Ovary (tissue), 3 donors: ENCODE measurements around the gene ITPR2.

Source experiments
- EP300 ChIP-seq: sonication (generic); formaldehyde crosslinking; IDR thresholded peaks from one replicate; pipeline ENCODE4 v1.6.1; 2017; ENCODE audit warnings: antibody characterized with exemption
- POLR2A ChIP-seq: fragments of 450-650 bp; IDR thresholded peaks from one replicate; pipeline ENCODE4 v1.6.1; 2017; ENCODE audit warnings: antibody characterized with exemption, mild to moderate bottlenecking, moderate library complexity
- TF ChIP-seq, protein P1 (sequence below), 3 donors: fragments of 450-650 bp in 2 of 3; fragments of 200-600 bp in 1 of 3; IDR thresholded peaks; one replicate each; pipeline versions ENCODE4 v1.5.1 to v1.8.0; 2016 to 2022; ENCODE audit warnings: antibody characterized with exemption in 3 of 3, mild to moderate bottlenecking in 1 of 3
- donor health status: DM: no; HTN: no; CAD: no.

DNA sequence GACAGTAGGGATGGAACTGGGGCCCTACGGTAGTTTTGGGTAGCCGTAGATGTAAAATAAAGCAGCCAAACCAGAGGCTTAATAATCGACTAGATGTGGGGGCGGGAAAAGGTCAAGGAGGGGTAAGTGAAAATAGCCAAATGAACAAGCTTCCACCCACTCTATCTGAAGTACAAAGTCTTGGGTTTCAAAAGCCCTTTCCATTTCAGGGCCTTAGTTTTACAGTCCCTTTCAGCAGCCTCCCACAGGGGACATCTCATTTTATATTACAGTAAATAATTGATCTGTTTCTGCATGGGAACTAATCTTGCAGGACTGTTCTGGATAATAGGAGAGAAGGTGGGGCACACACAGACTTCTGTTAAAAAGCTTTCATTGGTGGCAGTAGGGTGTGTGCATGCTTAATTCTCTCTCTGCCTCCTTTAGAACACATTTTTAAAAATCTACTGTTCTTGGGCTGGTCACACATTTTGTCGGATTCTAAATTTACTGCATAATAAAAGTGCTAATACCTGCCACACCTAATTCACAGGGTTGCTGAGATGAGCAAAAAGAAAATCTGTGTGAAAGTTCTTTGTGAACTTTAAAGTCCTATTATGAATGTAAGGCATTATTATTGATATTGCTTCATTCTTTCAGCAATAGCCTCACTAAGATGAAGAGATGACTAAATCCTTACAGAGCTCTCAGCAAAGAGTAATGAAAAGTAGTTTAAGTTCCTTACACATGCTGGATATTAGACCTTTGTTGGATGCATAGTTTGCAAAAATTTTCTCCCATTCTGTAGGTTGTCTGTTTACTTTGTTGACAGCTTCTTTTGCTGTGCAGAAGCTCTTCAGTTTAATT is 104.6 kb downstream of the ITPR2 start:
- TF ChIP-seq, protein P1, sequence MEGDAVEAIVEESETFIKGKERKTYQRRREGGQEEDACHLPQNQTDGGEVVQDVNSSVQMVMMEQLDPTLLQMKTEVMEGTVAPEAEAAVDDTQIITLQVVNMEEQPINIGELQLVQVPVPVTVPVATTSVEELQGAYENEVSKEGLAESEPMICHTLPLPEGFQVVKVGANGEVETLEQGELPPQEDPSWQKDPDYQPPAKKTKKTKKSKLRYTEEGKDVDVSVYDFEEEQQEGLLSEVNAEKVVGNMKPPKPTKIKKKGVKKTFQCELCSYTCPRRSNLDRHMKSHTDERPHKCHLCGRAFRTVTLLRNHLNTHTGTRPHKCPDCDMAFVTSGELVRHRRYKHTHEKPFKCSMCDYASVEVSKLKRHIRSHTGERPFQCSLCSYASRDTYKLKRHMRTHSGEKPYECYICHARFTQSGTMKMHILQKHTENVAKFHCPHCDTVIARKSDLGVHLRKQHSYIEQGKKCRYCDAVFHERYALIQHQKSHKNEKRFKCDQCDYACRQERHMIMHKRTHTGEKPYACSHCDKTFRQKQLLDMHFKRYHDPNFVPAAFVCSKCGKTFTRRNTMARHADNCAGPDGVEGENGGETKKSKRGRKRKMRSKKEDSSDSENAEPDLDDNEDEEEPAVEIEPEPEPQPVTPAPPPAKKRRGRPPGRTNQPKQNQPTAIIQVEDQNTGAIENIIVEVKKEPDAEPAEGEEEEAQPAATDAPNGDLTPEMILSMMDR (IDR thresholded peaks at IDR 0.05) = no peak
- TF ChIP-seq EP300 (no peak), POLR2A (no peak)
